IMR-90 (cell line): Measurements from ENCODE around the gene RSU1. TPM values are rescaled to one million over a fixed set of nuclear protein-coding genes. Genes with fewer than 3 reads are reported as not detected.

ENCODE experiments used
- ATAC-seq: fragments of 200-7000 bp; cut with Tn5 transposase; 2 replicates; pipeline ENCODE4 v1.9.1; 2020; ENCODE audit warnings: low read depth, mild to moderate bottlenecking, moderate library complexity
- BruUV-seq: library from RNA; stranded (reverse); fragments of 400-500 nt; replicated peaks from 2 replicates; lab custom pipeline; 2021; lab: Mats Ljungman, UMichigan
- CTCF ChIA-PET: fragments of 300-600 bp; formaldehyde crosslinking; extraction: SDS; loops from one replicate; lab custom pipeline; 2021; ENCODE audit warnings: antibody characterized with exemption; lab: Yijun Ruan, JAX
- POLR2A ChIA-PET: fragments of 300-600 bp; sonication (Branson Sonifier 250); formaldehyde crosslinking; loops from one replicate; lab custom pipeline; 2022; ENCODE audit warnings: antibody characterized with exemption; ENCODE audit not compliant: unreplicated experiment; lab: Charles Lee
- DNase-seq: peaks from one replicate; pipeline ENCODE4 v3.0.0; 2013
- H2AFZ ChIP-seq: replicated peaks from 2 replicates; pipeline ENCODE3; 2013; ENCODE audit warnings: low read length, mild to moderate bottlenecking; ENCODE audit not compliant: poor library complexity
- H2AK5ac ChIP-seq: 2 replicates; pipeline ENCODE4 v1.6.1; 2013; ENCODE audit warnings: low read depth, low read length, inconsistent platforms
- H2AK9ac ChIP-seq: replicated peaks from 2 replicates; pipeline ENCODE3; 2013; ENCODE audit warnings: mild to moderate bottlenecking, low read depth, low read length, moderate library complexity; ENCODE audit not compliant: poor library complexity
- H2BK120ac ChIP-seq: 2 replicates; pipeline ENCODE4 v1.6.1; 2013; ENCODE audit warnings: low read depth, low read length, inconsistent platforms
- H2BK15ac ChIP-seq: 3 replicates; pipeline ENCODE4 v1.6.1; 2013; ENCODE audit warnings: low read depth, low read length, inconsistent platforms
- H2BK20ac ChIP-seq: 2 replicates; pipeline ENCODE4 v1.6.1; 2013; ENCODE audit warnings: low read depth, mild to moderate bottlenecking, inconsistent platforms, low read length, moderate library complexity
- H2BK5ac ChIP-seq: 2 replicates; pipeline ENCODE4 v1.6.1; 2013; ENCODE audit warnings: mild to moderate bottlenecking, low read depth, low read length, inconsistent platforms; ENCODE audit not compliant: poor library complexity, severe bottlenecking
- H3K14ac ChIP-seq: replicated peaks from 2 replicates; pipeline ENCODE4 v1.6.1; 2013; ENCODE audit warnings: low read depth, low read length, inconsistent platforms
- H3K18ac ChIP-seq: 2 replicates; pipeline ENCODE4 v1.6.1; 2013; ENCODE audit warnings: low read depth, low read length, control low read depth
- H3K23ac ChIP-seq: 2 replicates; pipeline ENCODE4 v1.6.1; 2013; ENCODE audit warnings: low read depth, low read length, inconsistent platforms
- H3K27ac ChIP-seq: 2 replicates; pipeline ENCODE4 v1.5.1; 2013; ENCODE audit warnings: mild to moderate bottlenecking, control low read depth, low read length; ENCODE audit not compliant: insufficient read depth
- H3K27me3 ChIP-seq: 2 replicates; pipeline ENCODE4 v1.6.1; 2013; ENCODE audit warnings: low read length; ENCODE audit not compliant: control insufficient read depth, insufficient read depth
- H3K36me3 ChIP-seq: 2 replicates; pipeline ENCODE4 v1.6.1; 2013; ENCODE audit warnings: low read length, mixed read lengths; ENCODE audit not compliant: control insufficient read depth, insufficient read depth
- H3K4ac ChIP-seq: 2 replicates; pipeline ENCODE4 v1.6.1; 2013; ENCODE audit warnings: low read depth, low read length, inconsistent platforms
- H3K4me1 ChIP-seq: 2 replicates; pipeline ENCODE4 v1.6.1; 2013; ENCODE audit warnings: low read length, mixed read lengths; ENCODE audit not compliant: control insufficient read depth, insufficient read depth
- H3K4me2 ChIP-seq: 2 replicates; pipeline ENCODE4 v1.6.1; 2013; ENCODE audit warnings: low read depth, mild to moderate bottlenecking, control low read depth, low read length, moderate library complexity
- H3K4me3 ChIP-seq: 2 replicates; pipeline ENCODE4 v1.5.1; 2013; ENCODE audit warnings: low read depth, mild to moderate bottlenecking, control low read depth, low read length, moderate library complexity; ENCODE audit not compliant: insufficient read depth
- H3K56ac ChIP-seq: 2 replicates; pipeline ENCODE4 v1.6.1; 2013; ENCODE audit warnings: low read length, inconsistent platforms; ENCODE audit not compliant: insufficient read depth; ENCODE audit errors: extremely low read depth
- H3K79me1 ChIP-seq, 2 experiments: 2 replicates each; pipeline ENCODE4 v1.6.1; 2013; ENCODE audit warnings: low read length in 2 of 2, inconsistent platforms in 1 of 2, low read depth in 1 of 2
- H3K9ac ChIP-seq: 2 replicates; pipeline ENCODE4 v1.6.1; 2013; ENCODE audit warnings: low read depth, low read length, control low read depth
- H3K9me1 ChIP-seq: 2 replicates; pipeline ENCODE4 v1.6.1; 2013; ENCODE audit warnings: low read length, inconsistent platforms; ENCODE audit not compliant: insufficient read depth
- H3K9me3 ChIP-seq: 2 replicates; pipeline ENCODE4 v1.6.1; 2013; ENCODE audit warnings: low read length; ENCODE audit not compliant: control insufficient read depth, insufficient read depth
- H4K20me1 ChIP-seq: 2 replicates; pipeline ENCODE4 v1.6.1; 2013; ENCODE audit warnings: low read length, inconsistent platforms; ENCODE audit not compliant: insufficient read depth
- H4K5ac ChIP-seq: 2 replicates; pipeline ENCODE4 v1.6.1; 2013; ENCODE audit warnings: mild to moderate bottlenecking, low read depth, low read length, control low read depth
- H4K8ac ChIP-seq, 2 experiments: 2 replicates each; pipeline ENCODE4 v1.6.1; 2013; ENCODE audit warnings: low read depth in 2 of 2, low read length in 2 of 2, control low read depth in 1 of 2, inconsistent platforms in 1 of 2
- H4K91ac ChIP-seq: 2 replicates; pipeline ENCODE4 v1.6.1; 2013; ENCODE audit warnings: low read depth, low read length, inconsistent platforms; ENCODE audit not compliant: insufficient read depth
- CHD1 ChIP-seq: IDR thresholded peaks from 2 replicates; pipeline ENCODE4 v1.6.1; 2012; ENCODE audit warnings: low read depth, low read length, improper control_type of control experiment
- ELK1 ChIP-seq: fragments of 150-350 bp; IDR thresholded peaks from 2 replicates; pipeline ENCODE4 v1.6.1; 2016; ENCODE audit warnings: low read depth, mild to moderate bottlenecking, low read length, moderate library complexity, borderline replicate concordance
- FOS ChIP-seq: fragments of 150-350 bp; IDR thresholded peaks from 2 replicates; pipeline ENCODE4 v1.6.1; 2016; ENCODE audit warnings: low read depth, low read length
- MXI1 ChIP-seq: IDR thresholded peaks from 2 replicates; pipeline ENCODE4 v1.6.1; 2012; ENCODE audit warnings: low read depth, mild to moderate bottlenecking, low read length, moderate library complexity, borderline replicate concordance
- POLR2A ChIP-seq: IDR thresholded peaks from 2 replicates; pipeline ENCODE4 v1.6.1; 2012; ENCODE audit warnings: mild to moderate bottlenecking, low read depth, low read length
- RCOR1 ChIP-seq: IDR thresholded peaks from 2 replicates; pipeline ENCODE4 v1.6.1; 2012; ENCODE audit warnings: mild to moderate bottlenecking, low read length, improper control_type of control experiment; ENCODE audit not compliant: insufficient replicate concordance
- RFX5 ChIP-seq: IDR thresholded peaks from 2 replicates; pipeline ENCODE4 v1.8.0; 2012; ENCODE audit warnings: low read depth, mild to moderate bottlenecking, low read length, moderate library complexity
- SMC3 ChIP-seq: fragments of 150-350 bp; IDR thresholded peaks from 2 replicates; pipeline ENCODE4 v1.6.1; 2016; ENCODE audit warnings: low read depth, mild to moderate bottlenecking, antibody characterized with exemption, low read length, moderate library complexity
- whole genome bisulfite sequencing, 2 experiments: methylation state at CpG; one replicate each; pipeline versions ENCODE4 v1.1.5 to v1.1.7; 2013; ENCODE audit warnings: missing lambda C conversion rate in 2 of 2; ENCODE audit not compliant: insufficient read length in 1 of 2; ENCODE audit errors: extremely low coverage in 2 of 2; 5-methylcytosine and 5-hydroxymethylcytosine counted together
- dilution Hi-C: fragments of 300-500 bp; cut with HindIII; formaldehyde crosslinking; loops from one replicate; pipeline ENCODE4 v1.14.3; 2018; ENCODE audit warnings: low sequenced_read_pairs; ENCODE audit not compliant: unreplicated experiment
- in situ Hi-C: fragments of 300-500 bp; cut with MboI; formaldehyde crosslinking; loops from 3 replicates; pipeline ENCODE4 v1.14.3; 2019; ENCODE audit warnings: low sequenced_read_pairs, inconsistent platforms, mixed read lengths
- intact Hi-C: fragments of 100-400 bp; cut with micrococcal nuclease; formaldehyde crosslinking; loops from 2 replicates; pipeline ENCODE4 v1.10.0; 2022
- polyA plus RNA-seq, 3 experiments: library from polyadenylated mRNA; depleted of rRNA; stranded (reverse); fragments of >200 nt; gene quantifications; 2 replicates each; pipeline ENCODE4 v1.2.3, GENCODE V29; 2012; ENCODE audit warnings: low replicate concordance in 1 of 3
- total RNA-seq: library from RNA; depleted of rRNA; stranded (reverse); fragments of >200 nt; gene quantifications from 2 replicates; pipeline ENCODE4 v1.2.3, GENCODE V29; 2012

The RSU1 gene
- total and polyA plus RNA-seq, 2 of the 4 experiments (the other 2 are of a cell fraction): 134 to 148 TPM

- BruUV-seq: no TSS peak
- intact Hi-C loops: no loop called here
- TF ChIP-seq RFX5 (no peak), FOS (no peak), RCOR1 (no peak), MXI1 (no peak), CHD1 (no peak), ELK1 (no peak), POLR2A (no peak), SMC3 (no peak)
- Histone ChIP-seq H3K27me3 (no peaks in the 10 kb centered on the region), H3K4ac (no peak overlapping the region), H3K9me1 (no peaks in the 10 kb centered on the region), H3K9ac (no peak overlapping the region), H3K14ac (no peak overlapping the region), H3K18ac (no peak overlapping the region), H2BK20ac (no peak overlapping the region), H2BK5ac (no peak overlapping the region), H3K79me1 (no peaks in the 10 kb centered on the region), H4K20me1 (no peaks in the 10 kb centered on the region), H2AK5ac (no peak overlapping the region), H4K8ac (no peak overlapping the region), H4K5ac (no peak overlapping the region), H3K4me3 (no peak overlapping the region), H3K27ac (no peak overlapping the region), H2AK9ac (no peak overlapping the region), H3K4me2 (no peak overlapping the region), H2BK120ac (no peak overlapping the region), H2AFZ (no peak overlapping the region), H2BK15ac (no peak overlapping the region), H3K4me1 (no peaks in the 10 kb centered on the region), H3K36me3 (no peaks in the 10 kb centered on the region), H3K23ac (no peak overlapping the region), H3K9me3 (peaks cover 7% of the 10 kb centered on the region), H3K56ac (no peak overlapping the region), H4K91ac (no peak overlapping the region)
- ATAC-seq (no peak), DNase-seq (no peak)
- dilution Hi-C loops: no loop called here
- in situ Hi-C loops: no loop called here
- no CpG with 5 or more reads among the region's 4 CpGs for WGBS, 2 experiments
- ChIA-PET CTCF (no interaction called here), POLR2A (no interaction called here)
These were observed 5.6 kb upstream of the RSU1 start for GRCh38 chr10:16822726-16823360.
